K562 (cell line): ENCODE data around the gene TMOD2. TPM values are rescaled to one million over a fixed set of nuclear protein-coding genes. Genes with fewer than 3 reads are reported as not detected.

Source experiments
- CBFA2T2 ChIP-seq: fragments of 450-650 bp; conservative IDR thresholded peaks from 2 replicates; pipeline ENCODE4 v1.6.1; 2017; ENCODE audit warnings: mild to moderate bottlenecking
- CBX3 ChIP-seq, 2 experiments: IDR thresholded peaks; 1 replicate in 1 of 2; 2 replicates in 1 of 2; pipeline ENCODE4 v1.6.1; 2012; ENCODE audit warnings: inconsistent platforms in 2 of 2, low read length in 2 of 2, borderline replicate concordance in 1 of 2, control low read depth in 1 of 2
- CTCF ChIP-seq, 3 experiments: IDR thresholded peaks in 2 of 3; conservative IDR thresholded peaks in 1 of 3; 2 replicates each; pipeline ENCODE4 v1.5.1; 2011 to 2012; ENCODE audit warnings: low read length in 3 of 3, mild to moderate bottlenecking in 3 of 3, control low read depth in 2 of 3, improper control_type of control experiment in 1 of 3, inconsistent platforms in 1 of 3, low read depth in 1 of 3, mixed read lengths in 1 of 3, moderate library complexity in 1 of 3; ENCODE audit not compliant: insufficient read depth in 2 of 3
- ETS2 ChIP-seq: IDR thresholded peaks from 2 replicates; pipeline ENCODE4 v1.6.1; 2016; ENCODE audit warnings: borderline replicate concordance, missing genetic modification characterization, mild to moderate bottlenecking, moderate library complexity, missing compliant biosample characterization; ENCODE audit not compliant: poor library complexity, severe bottlenecking
- FOXA3 ChIP-seq, 2 experiments: fragments of 450-650 bp in 1 of 2; sonication (generic) in 1 of 2; formaldehyde crosslinking; IDR thresholded peaks in 1 of 2; conservative IDR thresholded peaks in 1 of 2; 2 replicates each; pipeline versions ENCODE4 v1.4.0 to v1.8.0; 2020 to 2022; ENCODE audit warnings: mild to moderate bottlenecking in 2 of 2, missing genetic modification reagents in 1 of 2
- REST ChIP-seq, 2 experiments: fragments of 450-650 bp; formaldehyde crosslinking in 1 of 2; IDR thresholded peaks; 2 replicates each; pipeline versions ENCODE4 v1.4.0 to v1.6.1; 2014 to 2020; ENCODE audit warnings: mild to moderate bottlenecking in 2 of 2, borderline replicate concordance in 1 of 2, low read depth in 1 of 2
- SMC3 ChIP-seq: conservative IDR thresholded peaks from 2 replicates; pipeline ENCODE4 v1.6.1; 2011; ENCODE audit warnings: low read depth, low read length, improper control_type of control experiment; ENCODE audit not compliant: insufficient read depth
- TAF1 ChIP-seq: IDR thresholded peaks from 2 replicates; pipeline ENCODE4 v1.6.1; 2011; ENCODE audit warnings: mild to moderate bottlenecking, low read length, moderate library complexity; ENCODE audit not compliant: insufficient read depth, control insufficient read depth, severe bottlenecking; ENCODE audit errors: extremely low read depth
- USF2 ChIP-seq: sonication (generic); formaldehyde crosslinking; IDR thresholded peaks from 2 replicates; pipeline ENCODE4 v1.5.0; 2020; ENCODE audit warnings: missing genetic modification reagents
- polyA plus RNA-seq, 8 experiments: library from polyadenylated mRNA; depleted of rRNA in 4 of 8; stranded (reverse) in 5 of 8; unstranded in 3 of 8; fragments of >200 nt; fragmentation: Nextera tagmentation in 2 of 8; fragmentation: Illumina TruSeq in 1 of 8; extraction: Ambion mirVana in 2 of 8; extraction: Trizol in 1 of 8; gene quantifications; 2 replicates each; pipeline versions ENCODE4 v1.2.1 to v1.2.3, GENCODE V29; 2011 to 2014; ENCODE audit warnings: inconsistent platforms in 1 of 8, missing spikeins in 1 of 8
- total RNA-seq, 7 experiments: library from RNA; depleted of rRNA in 6 of 7; stranded (reverse); fragments of >200 nt in 6 of 7; fragmentation: Illumina TruSeq in 2 of 7; extraction: Trizol in 2 of 7; gene quantifications; 2 replicates each; pipeline versions ENCODE4 v1.2.1 to v1.2.3, GENCODE V29; 2011 to 2021; ENCODE audit warnings: low replicate concordance in 1 of 7
- TF ChIP-seq, protein P1 (sequence below): fragments of 450-650 bp; IDR thresholded peaks from 2 replicates; pipeline ENCODE4 v1.6.1; 2016; ENCODE audit warnings: mild to moderate bottlenecking

The TMOD2 gene
- total and polyA plus RNA-seq, 9 of the 15 experiments (the other 6 are each of a cell fraction or from before 2014, with no cell fraction given) = 0.49 to 3.8 (median 3.0) TPM

- no peak for TF ChIP-seq ETS2 (tag)
- TF ChIP-seq TAF1 = no peak
- peak; percentile 59 for TF ChIP-seq SMC3
- peak; percentile 64; the same call in 1 of the 2 replicates for TF ChIP-seq REST (IDR thresholded peaks at IDR 0.05; ENCODE audit: borderline replicate concordance)
- TF ChIP-seq REST (CRISPR knock-in tag; IDR thresholded peaks at IDR 0.05; ENCODE audit: low read depth) = no peak
- TF ChIP-seq CBFA2T2 = no peak
- peak; percentile 63 to 75 (median 68) for TF ChIP-seq CTCF (IDR thresholded peaks at IDR 0.05 in 2 of 3, conservative IDR thresholded peaks at IDR 0.05 in 1 of 3; ENCODE audit: insufficient read depth in 2 of 3, low read depth in 1 of 3, low read length in 3 of 3)
- TF ChIP-seq, protein P1, sequence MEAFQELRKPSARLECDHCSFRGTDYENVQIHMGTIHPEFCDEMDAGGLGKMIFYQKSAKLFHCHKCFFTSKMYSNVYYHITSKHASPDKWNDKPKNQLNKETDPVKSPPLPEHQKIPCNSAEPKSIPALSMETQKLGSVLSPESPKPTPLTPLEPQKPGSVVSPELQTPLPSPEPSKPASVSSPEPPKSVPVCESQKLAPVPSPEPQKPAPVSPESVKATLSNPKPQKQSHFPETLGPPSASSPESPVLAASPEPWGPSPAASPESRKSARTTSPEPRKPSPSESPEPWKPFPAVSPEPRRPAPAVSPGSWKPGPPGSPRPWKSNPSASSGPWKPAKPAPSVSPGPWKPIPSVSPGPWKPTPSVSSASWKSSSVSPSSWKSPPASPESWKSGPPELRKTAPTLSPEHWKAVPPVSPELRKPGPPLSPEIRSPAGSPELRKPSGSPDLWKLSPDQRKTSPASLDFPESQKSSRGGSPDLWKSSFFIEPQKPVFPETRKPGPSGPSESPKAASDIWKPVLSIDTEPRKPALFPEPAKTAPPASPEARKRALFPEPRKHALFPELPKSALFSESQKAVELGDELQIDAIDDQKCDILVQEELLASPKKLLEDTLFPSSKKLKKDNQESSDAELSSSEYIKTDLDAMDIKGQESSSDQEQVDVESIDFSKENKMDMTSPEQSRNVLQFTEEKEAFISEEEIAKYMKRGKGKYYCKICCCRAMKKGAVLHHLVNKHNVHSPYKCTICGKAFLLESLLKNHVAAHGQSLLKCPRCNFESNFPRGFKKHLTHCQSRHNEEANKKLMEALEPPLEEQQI = 0 out of 2 replicates have a peak, but pooled peaks have one; percentile 36
- TF ChIP-seq USF2 (CRISPR knock-in tag) = no peak
- TF ChIP-seq CBX3 (IDR thresholded peaks at IDR 0.05; ENCODE audit: borderline replicate concordance in 1 of 2, low read length in 2 of 2) = peak in 1 of 2 experiments; percentile 93; a peak in 2 of 3 replicates
- TF ChIP-seq FOXA3 (CRISPR knock-in tag; conservative IDR thresholded peaks at IDR 0.05 in 1 of 2, IDR thresholded peaks at IDR 0.05 in 1 of 2) = no peak
Observed at GRCh38 chr15:51782357-51782896, 31.0 kb downstream of the TMOD2 start (continued).
